CD4-positive, alpha-beta T cell treated with Interleukin-2 at 100 ng/mL for 4 hours (primary cell): Measurements from ENCODE around the gene DACT2.
"Not testable (repeated sequence)": the region's sequence is repeated elsewhere in the genome, so short reads cannot be mapped to it uniquely, and the experiment has no call there.

Source experiments
- DNase-seq: peaks from one replicate; pipeline ENCODE4 v3.0.0-alpha.2; 2020; ENCODE audit warnings: low spot score

DACT2 gene

DNA sequence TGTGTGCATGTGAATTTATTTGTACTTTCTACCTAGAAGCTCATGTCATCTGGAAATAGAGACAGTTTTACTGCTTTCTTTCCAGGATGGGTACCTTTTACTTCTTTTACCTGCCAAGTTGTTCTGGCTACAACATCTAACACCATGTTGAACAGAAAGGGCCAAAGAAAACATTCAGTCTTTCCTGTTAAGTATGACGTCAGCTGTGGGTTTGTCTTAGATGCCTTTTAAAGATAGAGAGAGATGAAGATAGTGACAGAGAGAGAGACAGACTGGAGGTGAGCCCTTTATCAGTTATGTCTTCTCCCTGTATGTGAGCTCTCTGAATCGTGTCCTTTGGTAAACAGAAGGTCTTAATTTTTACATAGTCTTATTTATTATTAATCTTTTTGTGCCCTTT lies 3.4 kb upstream of the DACT2 start:
- no peak for DNase-seq

DNA sequence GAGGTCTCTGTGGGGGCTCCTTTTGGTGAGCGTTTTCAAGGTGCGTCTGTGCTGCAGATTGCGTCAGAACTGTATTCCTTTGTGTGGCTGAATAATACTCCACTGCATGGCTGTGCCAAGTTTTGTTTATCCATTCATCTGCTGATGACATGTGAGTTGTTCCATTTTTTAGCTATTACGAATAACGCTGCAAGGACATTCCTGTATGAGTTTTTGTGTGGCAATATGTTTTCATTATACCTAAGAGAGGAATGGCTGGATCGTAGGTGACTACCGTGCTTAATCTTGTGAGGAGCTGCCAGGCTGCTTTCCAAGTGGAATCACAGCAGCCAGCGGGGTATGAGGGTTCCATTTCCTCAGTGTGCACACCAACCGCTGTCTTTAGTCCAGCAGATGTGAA lies 1.1 kb upstream of the DACT2 start:
- no peak for DNase-seq

GRCh38 chr6:168318579-168319278 lies 848 bp downstream of the DACT2 start:
- DNase-seq, result no peak

- no peak for DNase-seq
These were observed 1.5 kb downstream of the DACT2 start for GRCh38 chr6:168318090-168318489.

DNA sequence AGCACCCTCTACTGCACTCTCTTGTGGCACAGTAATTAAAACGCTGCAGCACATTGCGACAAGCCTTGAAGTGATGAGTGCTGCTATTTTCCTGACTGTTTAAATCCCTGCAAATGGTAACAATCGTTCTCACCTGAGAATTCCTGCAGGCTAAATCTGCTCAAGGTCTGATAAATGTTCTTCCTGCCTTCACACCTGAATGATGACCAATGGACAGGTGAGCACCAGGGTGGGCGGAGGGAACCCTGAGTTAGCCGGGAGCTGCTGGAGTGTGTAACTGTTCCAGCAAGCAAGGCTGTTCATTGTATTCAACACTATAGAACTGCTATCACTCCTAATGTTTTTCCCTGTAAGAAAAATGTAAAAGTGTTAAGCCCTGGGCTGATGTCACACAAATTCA lies 4.0 kb downstream of the DACT2 start:
- DNase-seq, result no peak

DNA sequence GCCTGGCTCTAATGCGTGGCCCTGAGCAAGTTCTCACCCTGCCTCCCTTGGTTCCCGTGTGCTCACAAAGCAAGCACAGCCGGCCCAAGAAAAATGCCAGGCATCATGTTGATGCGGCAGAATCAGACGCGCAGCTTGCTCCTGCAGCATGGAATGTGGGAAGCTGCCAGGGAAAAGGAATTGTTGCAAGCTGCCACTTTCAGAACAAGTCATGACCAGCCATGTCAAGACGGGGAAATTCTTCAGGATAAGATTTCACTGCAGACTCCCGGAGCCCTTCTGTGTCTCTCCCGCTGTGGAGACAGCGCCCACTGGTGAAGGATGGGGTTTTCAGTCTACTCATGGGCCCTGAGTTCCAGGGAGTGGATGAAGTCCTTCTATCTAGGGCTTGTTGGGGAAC lies 4.6 kb downstream of the DACT2 start:
- DNase-seq, result no peak

DNA sequence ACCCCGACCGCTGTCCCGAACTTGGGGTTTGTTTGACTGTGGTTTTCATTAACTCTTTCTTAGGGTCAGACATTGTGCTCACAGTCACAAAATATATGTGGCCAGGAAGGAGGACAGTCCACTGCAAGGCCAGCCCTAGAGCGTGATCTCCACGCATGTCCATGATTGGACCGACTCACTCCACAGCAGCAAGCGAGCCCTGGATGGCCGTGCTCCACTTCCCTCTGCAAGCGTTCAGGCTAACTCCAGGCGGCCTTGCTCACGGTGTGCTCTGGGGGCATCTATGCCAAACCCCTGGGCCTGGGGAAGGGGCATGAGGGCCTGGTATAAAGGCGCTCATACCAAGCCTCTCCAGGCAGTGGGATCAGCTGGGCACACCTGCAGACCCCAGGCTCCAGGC lies 5.6 kb downstream of the DACT2 start:
- DNase-seq, result no peak

DNA sequence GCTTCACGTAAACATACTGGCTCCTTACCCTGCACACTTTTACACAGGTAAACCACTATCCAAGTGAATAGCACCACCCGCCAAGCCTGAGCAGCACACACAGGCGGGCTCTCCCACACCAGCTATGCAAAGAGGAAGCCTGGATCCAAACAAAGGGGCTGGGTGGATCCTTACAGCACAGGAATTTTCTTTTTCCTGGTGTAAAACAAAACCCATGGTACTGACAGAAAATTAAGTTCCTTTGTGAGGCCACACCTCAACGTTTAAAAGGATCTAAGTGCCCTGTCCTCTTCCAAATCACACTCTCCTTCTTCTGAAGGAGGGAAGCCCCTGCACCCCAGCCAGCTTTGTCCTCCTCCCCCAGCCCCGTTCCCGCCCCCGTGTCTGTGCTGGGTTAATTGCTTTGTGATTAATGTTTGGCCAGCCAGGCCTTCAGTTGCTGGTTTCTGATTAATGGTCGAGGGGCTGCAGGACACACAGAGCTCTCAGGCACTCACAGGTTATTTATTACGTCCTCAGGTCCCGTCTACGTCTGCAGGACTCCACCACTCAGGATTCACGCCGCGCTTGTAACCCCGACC lies 6.1 kb downstream of the DACT2 start:
- DNase-seq, result no peak

DNA sequence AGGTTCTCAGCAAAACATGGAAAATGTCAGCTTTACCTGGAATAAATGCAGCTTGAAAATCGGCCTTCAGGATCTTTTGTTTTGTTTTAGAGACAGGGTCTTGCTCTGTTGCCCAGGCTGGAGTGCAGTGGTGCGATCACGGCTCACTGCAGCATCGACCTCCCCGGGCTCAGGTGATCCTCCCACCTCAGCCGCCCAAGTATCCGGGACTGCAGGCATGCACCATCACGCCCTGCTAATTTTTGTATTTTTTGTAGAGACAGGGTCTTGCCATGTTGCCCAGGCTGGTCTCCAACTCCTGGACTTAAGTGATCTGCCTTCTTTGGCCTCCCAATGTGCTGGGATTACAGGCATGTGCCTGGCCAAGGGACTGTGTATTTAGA lies 7.5 kb downstream of the DACT2 start:
- not testable (repeated sequence) for DNase-seq

DNA sequence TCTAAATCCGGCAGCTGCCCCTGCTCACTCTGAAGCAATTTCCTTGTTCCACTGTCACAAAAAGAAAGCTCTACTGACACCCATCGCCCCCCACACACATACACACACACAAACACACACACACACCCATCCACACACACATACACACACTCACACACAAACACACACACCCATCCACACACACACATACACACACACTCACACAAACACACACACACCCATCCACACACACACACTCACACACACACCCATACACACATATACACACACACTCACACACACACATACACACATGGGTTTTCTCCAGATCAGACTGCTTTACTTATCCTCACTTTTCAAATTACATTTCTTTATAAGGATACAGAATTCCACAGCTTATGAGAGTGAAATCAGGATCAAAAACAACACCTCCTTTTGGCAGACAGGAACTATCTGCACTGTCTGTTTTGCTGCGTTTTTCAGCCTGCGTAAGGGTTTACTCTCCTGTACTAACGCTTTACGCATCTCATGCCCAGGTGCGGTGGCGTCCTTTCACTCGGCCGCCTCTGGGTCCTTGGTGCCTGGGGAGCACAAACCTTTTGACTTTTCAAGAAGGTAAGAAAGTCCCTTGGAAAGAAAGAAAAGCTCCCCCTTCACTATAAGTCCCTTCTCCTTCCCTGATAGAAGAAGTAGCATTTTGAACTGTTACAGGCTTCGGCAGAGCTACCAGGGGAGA lies 8.0 kb downstream of the DACT2 start:
- no peak for DNase-seq

DNA sequence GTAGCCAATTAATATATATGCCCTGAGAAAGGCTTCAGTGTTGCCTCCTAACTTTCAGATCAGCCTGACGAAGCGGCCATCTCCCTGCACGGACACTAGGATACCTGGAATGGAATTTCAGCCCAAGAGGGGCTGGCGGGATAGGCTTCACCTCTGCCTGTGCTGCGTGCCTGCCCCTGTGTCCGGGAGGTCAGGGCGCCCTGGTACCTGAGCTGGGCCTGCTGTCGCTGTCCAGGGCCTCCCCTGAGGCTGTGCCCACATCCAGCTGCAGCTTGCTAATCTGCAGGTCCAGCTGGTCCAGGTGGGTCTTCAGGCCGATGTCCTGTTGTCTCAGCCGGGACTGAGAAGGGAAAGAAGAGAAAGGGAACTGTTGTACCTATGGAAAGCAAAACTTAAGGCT lies 8.6 kb downstream of the DACT2 start:
- DNase-seq, result no peak

- no peak for DNase-seq
These were observed 9.2 kb downstream of the DACT2 start for GRCh38 chr6:168310403-168310802.

- DNase-seq, result no peak
These were observed 9.6 kb downstream of the DACT2 start for GRCh38 chr6:168309997-168310396.

DNA sequence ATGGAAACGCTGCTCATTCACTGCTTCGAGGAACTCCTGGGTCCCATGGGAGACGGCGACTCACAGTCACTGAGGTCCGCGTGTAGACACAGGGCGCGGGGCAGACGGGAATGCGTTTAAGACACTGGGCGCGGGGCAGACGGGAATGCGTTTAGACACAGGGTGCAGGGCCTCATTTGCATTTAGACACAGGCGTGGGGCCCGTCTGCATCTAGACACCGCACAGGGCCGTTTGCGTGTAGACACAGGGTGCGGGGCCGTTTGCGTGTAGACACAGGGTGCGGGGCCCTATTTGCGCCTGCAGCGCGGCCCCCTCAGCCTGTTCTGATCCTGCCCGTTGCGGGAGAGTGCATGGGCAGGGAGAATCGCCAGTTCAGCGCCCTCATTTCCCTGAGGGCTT lies 10.4 kb downstream of the DACT2 start:
- no peak for DNase-seq

DNA sequence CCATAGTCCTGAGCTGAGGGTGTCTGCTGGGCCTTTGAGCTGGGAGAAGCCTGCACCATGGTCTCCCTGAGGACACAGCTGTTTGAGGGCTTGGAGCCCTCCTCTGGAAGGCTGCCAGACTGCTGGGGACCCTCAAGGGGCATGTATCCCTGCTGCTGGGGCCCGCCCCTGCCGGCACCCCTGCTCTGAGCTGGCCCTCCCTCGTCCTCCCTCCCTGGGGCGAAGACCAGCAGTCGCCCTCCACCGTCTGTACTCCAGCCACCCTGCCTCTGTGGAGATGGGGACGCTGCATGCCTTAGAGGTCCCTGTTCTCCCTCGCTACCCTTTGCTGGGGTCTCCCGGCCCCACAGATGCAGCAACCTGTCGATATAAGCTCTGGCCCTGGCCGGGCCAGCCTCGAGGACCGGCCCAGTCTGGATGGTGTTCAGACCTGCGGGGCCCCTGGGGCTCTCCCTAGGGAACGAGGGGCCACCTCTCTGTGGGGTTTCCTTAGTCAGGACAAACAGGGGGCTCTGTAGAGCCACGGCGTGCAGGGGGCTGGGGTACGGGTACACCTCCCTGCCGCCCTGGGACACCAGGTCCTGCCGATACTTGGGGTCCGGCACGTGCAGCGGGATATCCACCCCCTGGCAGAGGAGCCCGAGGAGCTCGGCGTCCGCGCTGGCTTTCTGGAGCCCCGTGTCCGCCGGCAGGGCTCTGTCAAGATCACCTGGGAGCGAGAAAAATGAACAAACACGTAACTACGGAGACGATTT lies 11.0 kb downstream of the DACT2 start:
- no peak for DNase-seq

DNA sequence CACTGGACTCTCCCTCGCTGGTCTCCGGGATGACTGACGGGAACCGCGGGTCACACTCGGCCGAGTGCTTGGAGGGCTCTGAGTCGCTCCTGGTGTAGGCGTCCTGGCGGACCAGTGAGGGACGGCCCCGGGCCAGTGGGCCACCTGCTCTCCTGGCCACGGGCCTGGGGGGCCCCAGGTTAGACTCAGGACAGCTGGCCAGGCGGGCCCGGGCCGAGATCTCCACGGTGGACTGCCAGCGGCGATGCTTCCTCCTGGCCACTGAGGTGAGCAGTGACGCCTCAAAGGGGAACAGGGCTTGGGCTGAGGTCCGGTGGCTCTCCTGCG lies 11.9 kb downstream of the DACT2 start:
- no peak for DNase-seq

DNA sequence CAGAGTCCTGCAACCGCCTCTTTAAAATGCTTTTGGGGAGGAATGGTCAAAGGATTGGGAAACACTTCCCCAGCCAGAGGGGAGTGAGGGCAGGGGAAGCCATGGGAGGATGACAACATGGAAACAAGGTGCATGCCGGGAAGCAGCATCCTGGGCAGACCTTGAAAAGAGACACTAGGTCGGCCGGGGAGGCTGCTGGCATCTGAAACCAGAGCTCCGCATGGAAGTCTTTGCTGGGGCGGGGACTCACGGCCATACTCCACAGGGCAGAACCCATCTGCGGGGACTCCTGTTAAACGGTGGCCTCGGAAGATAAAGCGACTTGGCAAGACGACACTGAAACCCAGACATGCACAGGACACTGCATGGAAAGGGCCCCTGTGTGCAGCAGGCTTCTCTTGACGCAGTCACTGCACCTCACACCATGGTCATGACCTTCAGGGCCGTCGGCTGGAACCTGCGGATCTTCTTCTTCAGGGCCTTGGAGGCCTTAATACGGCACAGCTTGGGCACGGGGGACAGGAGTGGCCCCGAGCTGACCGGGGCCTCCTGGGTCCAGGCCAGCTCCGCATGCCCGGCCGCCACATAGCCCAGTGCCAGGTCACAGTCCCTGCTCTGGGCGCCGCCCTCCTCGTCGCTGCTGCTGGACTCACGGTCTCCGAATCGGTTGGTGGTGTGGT lies 12.4 kb downstream of the DACT2 start:
- DNase-seq, result no peak

DNA sequence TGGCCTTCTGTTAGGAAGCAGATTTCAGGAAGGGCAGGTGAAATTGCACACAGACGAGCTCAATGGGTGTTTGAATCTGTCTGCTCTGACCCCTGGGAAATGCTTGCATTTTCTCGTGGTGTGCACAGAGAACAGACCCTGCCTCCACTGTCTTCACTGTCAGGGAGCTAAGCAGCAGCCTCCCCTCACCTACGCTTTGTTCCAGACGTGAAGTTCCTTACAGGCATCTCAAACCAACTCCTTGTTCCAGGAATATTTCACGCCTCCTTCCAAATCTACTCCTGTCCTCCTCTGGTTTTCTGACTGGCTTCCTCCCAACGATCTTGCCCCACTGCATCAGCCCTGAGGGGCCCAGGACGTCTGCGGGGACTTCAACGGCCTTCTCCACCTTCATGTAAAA lies 13.7 kb downstream of the DACT2 start:
- DNase-seq, result no peak

DNA sequence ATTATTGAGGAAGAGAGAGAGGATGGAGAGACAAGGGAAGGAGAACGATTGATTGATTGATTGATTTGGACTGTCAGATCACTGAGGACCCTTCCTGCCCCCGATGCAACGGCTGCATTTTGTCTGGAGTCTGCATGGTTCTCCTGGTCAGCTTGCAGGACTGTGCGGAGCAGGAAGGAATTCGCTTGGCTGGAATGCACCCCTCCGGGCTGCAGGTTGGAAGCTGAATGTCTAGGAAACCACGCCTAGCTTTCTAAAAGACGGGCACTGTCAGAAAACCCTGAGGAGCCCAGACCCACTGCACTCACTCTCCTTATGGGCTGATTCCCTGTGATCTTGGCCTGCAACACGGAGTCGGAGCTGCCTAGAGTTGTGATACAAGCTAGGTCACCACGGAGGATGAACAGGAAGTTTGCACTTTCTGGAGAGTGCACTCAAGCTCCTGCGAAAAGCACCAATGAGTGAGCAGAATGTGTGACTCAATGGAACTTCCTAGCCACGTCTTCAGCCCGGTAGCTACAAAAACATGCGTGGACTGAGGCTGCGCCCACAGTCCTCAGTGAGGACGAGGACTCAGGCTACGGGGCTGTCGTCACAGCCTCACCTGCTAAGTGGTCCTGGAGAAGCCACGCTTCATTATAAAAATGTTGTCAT lies 14.4 kb downstream of the DACT2 start:
- no peak for DNase-seq

- no peak for DNase-seq
These were observed 14.9 kb downstream of the DACT2 start for GRCh38 chr6:168304752-168305015.

DNA sequence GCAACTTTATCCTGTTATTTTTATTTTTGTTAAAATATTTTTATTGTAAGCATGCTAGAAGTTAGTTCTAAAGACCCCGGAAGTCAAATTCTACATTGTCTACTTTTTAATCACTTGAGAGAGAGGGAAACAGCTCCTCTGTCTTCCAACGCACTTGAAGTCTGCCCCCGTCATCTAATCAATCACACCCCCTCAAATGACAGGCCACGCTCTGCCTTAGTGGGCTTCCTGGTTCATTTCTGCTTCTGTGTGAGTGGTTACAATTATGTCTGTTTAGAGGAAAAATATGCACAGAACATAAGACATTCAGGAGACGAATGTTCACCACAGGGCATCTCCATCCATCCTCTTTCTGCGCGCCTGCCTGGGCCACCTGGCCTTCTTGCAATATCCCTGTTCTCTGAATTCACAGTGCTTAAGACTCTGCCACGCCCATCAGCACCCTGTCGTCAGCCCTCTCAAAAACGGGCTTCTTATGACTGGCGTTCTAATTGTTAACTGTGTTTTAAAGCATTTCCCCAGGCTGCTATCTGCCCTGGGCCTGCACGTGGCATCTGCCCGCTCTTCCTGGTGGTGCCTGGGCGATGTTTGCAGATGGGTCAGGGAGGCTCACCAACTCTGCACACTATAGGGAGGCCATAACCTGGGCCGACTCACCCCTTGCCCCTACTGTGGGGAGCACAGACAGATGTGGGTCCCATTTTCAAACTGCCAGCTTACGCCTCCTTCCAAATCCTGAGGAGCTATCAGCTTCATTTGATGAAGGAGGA lies 15.4 kb downstream of the DACT2 start:
- no peak for DNase-seq
